GM23338 (cell line): Measurements from ENCODE around the gene MARCHF5.

Experiments used
- EZH2phosphoT487 ChIP-seq: fragments of 200-600 bp; sonication (generic); IDR thresholded peaks from one replicate; pipeline ENCODE4 v1.8.1; 2018; ENCODE audit warnings: antibody characterized with exemption; ENCODE audit not compliant: unreplicated experiment
- NANOG ChIP-seq: IDR thresholded peaks from 2 replicates; pipeline ENCODE4 v1.6.1; 2016; ENCODE audit warnings: antibody characterized with exemption, borderline replicate concordance
- POLR2AphosphoS5 ChIP-seq: IDR thresholded peaks from 2 replicates; pipeline ENCODE4 v1.6.1; 2016; ENCODE audit warnings: antibody characterized with exemption, low read depth
- TF ChIP-seq, protein P1 (sequence below): IDR thresholded peaks from 2 replicates; pipeline ENCODE4 v1.6.1; 2016; ENCODE audit warnings: antibody characterized with exemption
- TF ChIP-seq, protein P2 (sequence below): IDR thresholded peaks from one replicate; pipeline ENCODE4 v1.6.1; 2018; ENCODE audit warnings: antibody characterized with exemption; ENCODE audit not compliant: unreplicated experiment
- TF ChIP-seq, protein P3 (sequence below), 2 experiments: fragments of 200-600 bp in 1 of 2; sonication (generic) in 1 of 2; conservative IDR thresholded peaks; 2 replicates each; pipeline versions ENCODE4 v1.5.1 to v1.6.1; 2016 to 2017; ENCODE audit warnings: antibody characterized with exemption in 2 of 2, low read depth in 2 of 2, mild to moderate bottlenecking in 2 of 2, moderate library complexity in 1 of 2

DNA sequence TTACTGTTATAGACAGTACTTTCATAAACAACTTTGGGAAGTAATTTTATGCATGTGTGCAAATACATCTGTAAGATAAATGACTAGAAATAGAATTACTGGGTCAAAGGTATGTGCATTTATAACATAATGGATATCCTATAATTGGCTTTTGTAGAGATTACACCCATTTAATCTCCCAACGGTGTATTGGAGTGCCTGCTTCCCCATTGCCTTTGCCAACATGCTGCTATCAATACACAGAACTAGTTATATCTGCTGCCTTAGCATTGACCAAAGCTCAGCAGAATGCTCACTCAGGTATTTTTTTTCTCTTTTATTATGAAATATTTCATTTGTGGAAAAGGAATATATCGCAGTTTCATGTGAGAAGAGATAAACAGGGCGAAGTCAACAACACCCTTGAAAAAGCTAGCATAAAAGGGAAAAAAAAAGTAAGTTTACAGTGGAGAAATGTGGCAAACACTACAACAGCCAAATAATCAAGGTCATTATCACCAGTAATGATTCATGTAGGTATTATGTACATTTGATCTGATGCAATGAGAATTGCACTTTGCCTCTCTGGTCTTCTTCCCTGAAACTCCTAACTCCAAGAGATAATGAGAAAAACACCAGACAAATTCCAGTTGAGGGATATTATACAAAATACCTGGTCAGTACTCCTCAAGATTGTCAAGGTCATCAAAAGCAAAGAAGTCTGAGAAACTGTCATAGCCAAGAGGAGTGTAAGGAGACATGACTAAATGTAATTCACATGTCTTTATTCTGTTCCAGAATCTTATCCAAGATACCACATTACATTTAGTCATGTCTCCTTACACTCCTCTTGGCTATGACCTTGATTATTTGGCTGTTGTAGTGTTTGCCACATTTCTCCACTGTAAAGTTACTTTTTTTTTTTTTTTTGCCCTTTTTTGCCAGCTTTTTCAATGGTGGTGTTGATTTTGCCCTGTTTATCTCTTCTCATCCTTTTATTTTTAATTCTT, 36.8 kb downstream of the MARCHF5 start:
- TF ChIP-seq, protein P1, sequence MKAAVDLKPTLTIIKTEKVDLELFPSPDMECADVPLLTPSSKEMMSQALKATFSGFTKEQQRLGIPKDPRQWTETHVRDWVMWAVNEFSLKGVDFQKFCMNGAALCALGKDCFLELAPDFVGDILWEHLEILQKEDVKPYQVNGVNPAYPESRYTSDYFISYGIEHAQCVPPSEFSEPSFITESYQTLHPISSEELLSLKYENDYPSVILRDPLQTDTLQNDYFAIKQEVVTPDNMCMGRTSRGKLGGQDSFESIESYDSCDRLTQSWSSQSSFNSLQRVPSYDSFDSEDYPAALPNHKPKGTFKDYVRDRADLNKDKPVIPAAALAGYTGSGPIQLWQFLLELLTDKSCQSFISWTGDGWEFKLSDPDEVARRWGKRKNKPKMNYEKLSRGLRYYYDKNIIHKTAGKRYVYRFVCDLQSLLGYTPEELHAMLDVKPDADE: no peak
- TF ChIP-seq, protein P2, sequence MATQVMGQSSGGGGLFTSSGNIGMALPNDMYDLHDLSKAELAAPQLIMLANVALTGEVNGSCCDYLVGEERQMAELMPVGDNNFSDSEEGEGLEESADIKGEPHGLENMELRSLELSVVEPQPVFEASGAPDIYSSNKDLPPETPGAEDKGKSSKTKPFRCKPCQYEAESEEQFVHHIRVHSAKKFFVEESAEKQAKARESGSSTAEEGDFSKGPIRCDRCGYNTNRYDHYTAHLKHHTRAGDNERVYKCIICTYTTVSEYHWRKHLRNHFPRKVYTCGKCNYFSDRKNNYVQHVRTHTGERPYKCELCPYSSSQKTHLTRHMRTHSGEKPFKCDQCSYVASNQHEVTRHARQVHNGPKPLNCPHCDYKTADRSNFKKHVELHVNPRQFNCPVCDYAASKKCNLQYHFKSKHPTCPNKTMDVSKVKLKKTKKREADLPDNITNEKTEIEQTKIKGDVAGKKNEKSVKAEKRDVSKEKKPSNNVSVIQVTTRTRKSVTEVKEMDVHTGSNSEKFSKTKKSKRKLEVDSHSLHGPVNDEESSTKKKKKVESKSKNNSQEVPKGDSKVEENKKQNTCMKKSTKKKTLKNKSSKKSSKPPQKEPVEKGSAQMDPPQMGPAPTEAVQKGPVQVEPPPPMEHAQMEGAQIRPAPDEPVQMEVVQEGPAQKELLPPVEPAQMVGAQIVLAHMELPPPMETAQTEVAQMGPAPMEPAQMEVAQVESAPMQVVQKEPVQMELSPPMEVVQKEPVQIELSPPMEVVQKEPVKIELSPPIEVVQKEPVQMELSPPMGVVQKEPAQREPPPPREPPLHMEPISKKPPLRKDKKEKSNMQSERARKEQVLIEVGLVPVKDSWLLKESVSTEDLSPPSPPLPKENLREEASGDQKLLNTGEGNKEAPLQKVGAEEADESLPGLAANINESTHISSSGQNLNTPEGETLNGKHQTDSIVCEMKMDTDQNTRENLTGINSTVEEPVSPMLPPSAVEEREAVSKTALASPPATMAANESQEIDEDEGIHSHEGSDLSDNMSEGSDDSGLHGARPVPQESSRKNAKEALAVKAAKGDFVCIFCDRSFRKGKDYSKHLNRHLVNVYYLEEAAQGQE: no peak
- TF ChIP-seq NANOG (no peak), EZH2phosphoT487 (no peak), POLR2AphosphoS5 (no peak)
- TF ChIP-seq, protein P3, sequence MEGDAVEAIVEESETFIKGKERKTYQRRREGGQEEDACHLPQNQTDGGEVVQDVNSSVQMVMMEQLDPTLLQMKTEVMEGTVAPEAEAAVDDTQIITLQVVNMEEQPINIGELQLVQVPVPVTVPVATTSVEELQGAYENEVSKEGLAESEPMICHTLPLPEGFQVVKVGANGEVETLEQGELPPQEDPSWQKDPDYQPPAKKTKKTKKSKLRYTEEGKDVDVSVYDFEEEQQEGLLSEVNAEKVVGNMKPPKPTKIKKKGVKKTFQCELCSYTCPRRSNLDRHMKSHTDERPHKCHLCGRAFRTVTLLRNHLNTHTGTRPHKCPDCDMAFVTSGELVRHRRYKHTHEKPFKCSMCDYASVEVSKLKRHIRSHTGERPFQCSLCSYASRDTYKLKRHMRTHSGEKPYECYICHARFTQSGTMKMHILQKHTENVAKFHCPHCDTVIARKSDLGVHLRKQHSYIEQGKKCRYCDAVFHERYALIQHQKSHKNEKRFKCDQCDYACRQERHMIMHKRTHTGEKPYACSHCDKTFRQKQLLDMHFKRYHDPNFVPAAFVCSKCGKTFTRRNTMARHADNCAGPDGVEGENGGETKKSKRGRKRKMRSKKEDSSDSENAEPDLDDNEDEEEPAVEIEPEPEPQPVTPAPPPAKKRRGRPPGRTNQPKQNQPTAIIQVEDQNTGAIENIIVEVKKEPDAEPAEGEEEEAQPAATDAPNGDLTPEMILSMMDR (conservative IDR thresholded peaks at IDR 0.05; ENCODE audit: low read depth in 2 of 2): no peak
